Osteocyte (in vitro differentiated cells): ENCODE data around the gene FAM20C. TPM values are rescaled to one million over a fixed set of nuclear protein-coding genes. Genes with fewer than 3 reads are reported as not detected.

Experiments used
- DNase-seq: peaks from one replicate; pipeline ENCODE4 v3.0.0; 2021; ENCODE audit warnings: mixed read lengths; ENCODE audit not compliant: unreplicated experiment; ENCODE audit errors: extremely low spot score
- H3K27ac Mint-ChIP-seq: one replicate; pipeline ENCODE4 v1.8.0; 2021; ENCODE audit warnings: mild to moderate bottlenecking, mixed read lengths; ENCODE audit not compliant: unreplicated experiment
- H3K27me3 Mint-ChIP-seq: one replicate; pipeline ENCODE4 v1.8.0; 2021; ENCODE audit warnings: mixed read lengths; ENCODE audit not compliant: unreplicated experiment
- H3K36me3 Mint-ChIP-seq: one replicate; pipeline ENCODE4 v1.8.0; 2021; ENCODE audit warnings: mixed read lengths; ENCODE audit not compliant: unreplicated experiment
- H3K4me1 Mint-ChIP-seq: one replicate; pipeline ENCODE4 v1.8.0; 2021; ENCODE audit warnings: mixed read lengths; ENCODE audit not compliant: unreplicated experiment
- H3K4me3 Mint-ChIP-seq: one replicate; pipeline ENCODE4 v1.8.0; 2021; ENCODE audit warnings: mild to moderate bottlenecking, moderate library complexity, mixed read lengths; ENCODE audit not compliant: unreplicated experiment
- H3K9me3 Mint-ChIP-seq: one replicate; pipeline ENCODE4 v1.8.0; 2021; ENCODE audit warnings: mixed read lengths; ENCODE audit not compliant: unreplicated experiment
- CTCF ChIP-seq: fragments of 200-600 bp; sonication (generic); IDR thresholded peaks from 2 replicates; pipeline ENCODE4 v1.5.0; 2021; ENCODE audit warnings: antibody characterized with exemption, mild to moderate bottlenecking, moderate library complexity
- total RNA-seq: library from RNA; stranded (reverse); gene quantifications from 2 replicates; pipeline ENCODE4 v1.2.1, GENCODE V29; 2021

Gene FAM20C
- total RNA-seq, 1 donor from 2014 or later = 143 TPM

DNA sequence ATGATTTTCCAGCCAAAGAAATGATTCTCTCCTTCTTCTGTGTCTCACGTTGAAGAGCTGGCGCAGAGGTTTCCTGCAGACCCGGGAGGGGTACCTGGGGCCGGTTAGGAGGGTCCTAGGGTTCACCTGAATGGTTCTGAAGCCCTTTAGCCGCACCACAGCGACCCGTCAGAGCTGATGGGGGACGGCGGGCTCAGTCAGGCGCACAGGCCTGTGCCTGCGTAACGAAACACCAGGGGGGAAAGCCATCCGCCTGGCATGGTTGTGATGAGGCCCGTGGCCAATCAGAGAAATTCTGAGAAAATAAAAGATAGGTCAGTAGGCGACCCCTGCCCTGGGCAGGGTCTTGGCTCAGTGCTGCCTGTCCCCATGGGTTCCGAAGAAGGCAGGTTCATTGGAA is 35.6 kb downstream of the FAM20C start:
- Mint-ChIP-seq H3K4me3 (no peak overlapping the region), H3K9me3 (no peaks in the 10 kb centered on the region), H3K27me3 (no peaks in the 10 kb centered on the region), H3K27ac (no peak overlapping the region), H3K36me3 (peaks cover 12% of the 10 kb centered on the region), H3K4me1 (peaks cover 53% of the 10 kb centered on the region)
- TF ChIP-seq CTCF = no peak
- DNase-seq = no peak

GRCh38 chr7:228610-229009 is 36.2 kb downstream of the FAM20C start:
- Mint-ChIP-seq H3K27ac (no peak overlapping the region), H3K4me1 (peaks cover 57% of the 10 kb centered on the region), H3K9me3 (no peaks in the 10 kb centered on the region), H3K27me3 (no peaks in the 10 kb centered on the region), H3K36me3 (peaks cover 12% of the 10 kb centered on the region), H3K4me3 (no peak overlapping the region)
- TF ChIP-seq CTCF = no peak
- no peak for DNase-seq

GRCh38 chr7:229184-229964 is 37.0 kb downstream of the FAM20C start:
- peaks cover 64% of the 10 kb centered on the region for H3K4me1 Mint-ChIP-seq
- DNase-seq = no peak
- H3K4me3 Mint-ChIP-seq = no peak overlapping the region
- H3K9me3 Mint-ChIP-seq = no peaks in the 10 kb centered on the region
- H3K36me3 Mint-ChIP-seq = peaks cover 12% of the 10 kb centered on the region
- no peaks in the 10 kb centered on the region for H3K27me3 Mint-ChIP-seq
- H3K27ac Mint-ChIP-seq = peak overlapping the region; percentile 74
- TF ChIP-seq CTCF = no peak

GRCh38 chr7:230274-230673 is 37.9 kb downstream of the FAM20C start:
- Mint-ChIP-seq H3K4me1 (peaks cover 71% of the 10 kb centered on the region), H3K27ac (peak overlapping the region; percentile 64), H3K9me3 (no peaks in the 10 kb centered on the region), H3K36me3 (peaks cover 12% of the 10 kb centered on the region), H3K4me3 (no peak overlapping the region), H3K27me3 (no peaks in the 10 kb centered on the region)
- DNase-seq = no peak
- TF ChIP-seq CTCF = no peak

DNA sequence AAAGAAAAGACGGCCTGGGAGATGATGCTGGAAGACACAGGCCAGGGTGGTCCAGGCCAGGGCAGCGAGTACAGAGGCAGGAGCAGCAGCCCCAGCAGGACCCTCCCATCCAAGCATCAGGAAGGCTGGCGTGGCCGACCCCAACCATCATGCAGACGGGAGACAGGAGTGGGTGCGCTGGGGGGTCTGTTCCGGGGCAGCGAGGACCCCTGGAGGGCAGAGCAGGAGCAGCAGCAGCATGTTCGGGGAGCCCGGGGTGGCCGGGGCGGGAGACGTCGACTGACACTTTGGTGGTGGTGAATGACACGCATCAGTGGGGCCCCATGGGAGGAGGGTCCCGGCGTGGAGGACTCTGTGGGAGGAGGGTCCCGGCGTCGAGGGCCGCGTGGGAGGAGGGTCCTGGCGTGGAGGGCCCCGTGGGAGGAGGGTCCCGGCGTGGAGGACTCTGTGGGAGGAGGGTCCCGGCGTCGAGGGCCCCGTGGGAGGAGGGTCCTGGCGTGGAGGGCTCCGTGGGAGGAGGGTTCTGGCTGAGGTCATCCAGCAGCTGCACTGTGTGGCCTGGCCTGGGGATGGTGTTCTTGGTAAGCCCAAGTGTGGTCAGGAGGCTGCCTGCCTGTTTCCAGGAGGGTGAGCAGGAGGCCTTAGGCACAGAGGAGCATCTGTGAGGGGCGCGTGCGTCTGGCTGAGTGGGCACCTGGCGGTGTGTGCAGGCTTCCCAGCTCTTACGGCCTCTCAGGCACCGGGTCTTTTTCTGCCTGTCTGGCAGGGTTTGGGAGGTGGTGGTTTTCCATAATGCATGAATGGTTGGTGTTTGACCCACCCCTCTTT is 38.9 kb downstream of the FAM20C start:
- no peak for DNase-seq
- Mint-ChIP-seq H3K27ac (peak overlapping the region; percentile 64), H3K27me3 (no peaks in the 10 kb centered on the region), H3K4me3 (no peak overlapping the region), H3K4me1 (peaks cover 74% of the 10 kb centered on the region), H3K9me3 (no peaks in the 10 kb centered on the region), H3K36me3 (peaks cover 12% of the 10 kb centered on the region)
- peak; percentile 39 for TF ChIP-seq CTCF
